ENCODE measurements around the gene NUP214. TPM values are rescaled to one million over a fixed set of nuclear protein-coding genes. Genes with fewer than 3 reads are reported as not detected.

The NUP214 gene
- total and polyA plus RNA-seq, 8 donors: 43.8 to 58.4 (median 47.4) TPM

- peaks cover 0 to 66% of the 10 kb centered on the region in 2 donors for H3K36me3 ChIP-seq
- peaks cover 0 to 5% of the 10 kb centered on the region in 2 donors for H3K4me1 ChIP-seq
- no peak for DNase-seq
- TF ChIP-seq CTCF (IDR thresholded peaks at IDR 0.05): no peak
- H3K9me3 ChIP-seq: peaks cover 0 to 22% of the 10 kb centered on the region in 2 donors
- no peak for ATAC-seq
- H3K27me3 ChIP-seq: no peaks in the 10 kb centered on the region
- no peak overlapping the region for H3K27ac ChIP-seq
- no peak overlapping the region for H3K4me3 ChIP-seq
- intact Hi-C loops (cut with DNase I): no loop called here
These were observed 89.5 kb downstream of the NUP214 start for GRCh38 chr9:131214876-131215275.

GRCh38 chr9:131216806-131217205 lies 91.4 kb downstream of the NUP214 start:
- intact Hi-C loops (cut with DNase I): no loop called here
- Histone ChIP-seq H3K27me3 (no peaks in the 10 kb centered on the region), H3K27ac (no peak overlapping the region), H3K36me3 (peaks cover 0 to 54% of the 10 kb centered on the region in 2 donors), H3K4me3 (no peak overlapping the region), H3K9me3 (peaks cover 0 to 8% of the 10 kb centered on the region in 2 donors), H3K4me1 (peaks cover 0 to 5% of the 10 kb centered on the region in 2 donors)
- DNase-seq (no peak), ATAC-seq (no peak)
- no peak for TF ChIP-seq CTCF (IDR thresholded peaks at IDR 0.05)

- no peak overlapping the region for H3K4me3 ChIP-seq
- H3K27me3 ChIP-seq: no peaks in the 10 kb centered on the region
- intact Hi-C loops (cut with DNase I): no loop called here
- DNase-seq (no peak), ATAC-seq (no peak)
- no peak for TF ChIP-seq CTCF (IDR thresholded peaks at IDR 0.05)
- no peak overlapping the region for H3K27ac ChIP-seq
- H3K4me1 ChIP-seq: peaks cover 0 to 5% of the 10 kb centered on the region in 2 donors
- peaks cover 0 to 1% of the 10 kb centered on the region in 2 donors for H3K9me3 ChIP-seq
- H3K36me3 ChIP-seq: peaks cover 0 to 53% of the 10 kb centered on the region in 2 donors
These were observed 92.1 kb downstream of the NUP214 start for GRCh38 chr9:131217331-131218031.

- DNase-seq (no peak), ATAC-seq (no peak)
- Histone ChIP-seq H3K36me3 (peaks cover 0 to 51% of the 10 kb centered on the region in 2 donors), H3K9me3 (no peaks in the 10 kb centered on the region), H3K4me3 (no peak overlapping the region), H3K4me1 (peaks cover 0 to 5% of the 10 kb centered on the region in 2 donors), H3K27me3 (no peaks in the 10 kb centered on the region), H3K27ac (no peak overlapping the region)
- TF ChIP-seq CTCF (IDR thresholded peaks at IDR 0.05): no peak
- intact Hi-C loops (cut with DNase I): no loop called here
These were observed 93.0 kb downstream of the NUP214 start for GRCh38 chr9:131218370-131218769.

GRCh38 chr9:131220485-131220884 lies 95.1 kb downstream of the NUP214 start:
- TF ChIP-seq CTCF (IDR thresholded peaks at IDR 0.05): no peak
- H3K4me3 ChIP-seq: no peak overlapping the region
- peaks cover 0 to 49% of the 10 kb centered on the region in 2 donors for H3K36me3 ChIP-seq
- no peak overlapping the region for H3K27ac ChIP-seq
- intact Hi-C loops (cut with DNase I): no loop called here
- no peak for DNase-seq
- H3K9me3 ChIP-seq: no peaks in the 10 kb centered on the region
- ATAC-seq: no peak
- H3K4me1 ChIP-seq: no peaks in the 10 kb centered on the region
- H3K27me3 ChIP-seq: no peaks in the 10 kb centered on the region
